ENCODE measurements around the gene GPC6. TPM values are rescaled to one million over a fixed set of nuclear protein-coding genes. Genes with fewer than 3 reads are reported as not detected.

GPC6 gene
- total RNA-seq, 1 experiment from 2014 or later = not detected

DNA sequence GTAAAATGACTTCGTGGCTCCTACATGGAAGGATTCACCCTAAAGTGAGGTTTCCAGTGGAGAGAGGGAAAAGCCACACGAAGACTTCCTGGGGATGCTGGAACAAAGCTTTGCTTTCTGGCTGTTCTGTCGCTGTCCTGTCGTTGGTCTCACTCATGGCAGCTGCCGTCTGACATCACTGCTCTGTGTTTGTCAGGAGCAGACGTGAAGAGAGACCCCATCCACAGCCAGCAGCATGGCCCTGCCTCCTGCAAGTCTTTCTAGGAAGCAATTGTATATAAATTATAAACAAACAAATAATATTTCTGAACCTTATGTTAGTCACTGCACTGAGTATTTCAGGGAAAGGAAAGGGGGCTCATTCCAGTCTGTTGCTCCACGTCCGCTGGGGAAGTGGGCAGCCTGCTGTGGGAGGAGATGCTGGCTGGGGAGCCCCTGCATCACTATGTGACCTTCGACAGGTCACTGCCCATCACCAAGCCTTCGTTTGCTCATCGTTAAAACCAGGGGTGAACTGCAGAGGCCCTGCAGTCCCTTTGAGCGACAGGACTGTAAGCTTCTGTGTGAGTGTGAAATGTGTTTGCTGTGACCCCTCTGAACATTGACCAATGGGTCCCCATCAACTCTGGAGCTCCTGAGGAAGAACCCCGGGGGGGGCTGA, 1101.9 kb downstream of the GPC6 start:
- Histone ChIP-seq H3K27me3 (ENCODE audit: insufficient read depth, low read depth) (no peaks in the 10 kb centered on the region), H3K9me2 (ENCODE audit: insufficient read depth) (no peaks in the 10 kb centered on the region), H3K27ac (no peak overlapping the region), H3K79me2 (ENCODE audit: low read depth) (no peaks in the 10 kb centered on the region), H3K9me3 (ENCODE audit: insufficient read depth, low read depth) (no peaks in the 10 kb centered on the region), H2AFZ (no peak overlapping the region), H3F3A (ENCODE audit: insufficient read depth, low read depth) (no peaks in the 10 kb centered on the region), H3K4me1 (replicated peaks; ENCODE audit: insufficient read depth) (peaks cover 10% of the 10 kb centered on the region), H4K20me1 (ENCODE audit: insufficient read depth) (no peaks in the 10 kb centered on the region), H3K36me3 (ENCODE audit: low read depth) (no peaks in the 10 kb centered on the region), H3K4me2 (no peak overlapping the region), H3K4me3 (no peak overlapping the region)
- no TSS peak for BruUV-seq (replicated peaks)
- POLR2A ChIA-PET (ENCODE audit: unreplicated experiment) = no interaction called here
- no peak for TF ChIP-seq EZH2 (IDR thresholded peaks at IDR 0.05; ENCODE audit: low read depth)
- TF ChIP-seq, protein P1, sequence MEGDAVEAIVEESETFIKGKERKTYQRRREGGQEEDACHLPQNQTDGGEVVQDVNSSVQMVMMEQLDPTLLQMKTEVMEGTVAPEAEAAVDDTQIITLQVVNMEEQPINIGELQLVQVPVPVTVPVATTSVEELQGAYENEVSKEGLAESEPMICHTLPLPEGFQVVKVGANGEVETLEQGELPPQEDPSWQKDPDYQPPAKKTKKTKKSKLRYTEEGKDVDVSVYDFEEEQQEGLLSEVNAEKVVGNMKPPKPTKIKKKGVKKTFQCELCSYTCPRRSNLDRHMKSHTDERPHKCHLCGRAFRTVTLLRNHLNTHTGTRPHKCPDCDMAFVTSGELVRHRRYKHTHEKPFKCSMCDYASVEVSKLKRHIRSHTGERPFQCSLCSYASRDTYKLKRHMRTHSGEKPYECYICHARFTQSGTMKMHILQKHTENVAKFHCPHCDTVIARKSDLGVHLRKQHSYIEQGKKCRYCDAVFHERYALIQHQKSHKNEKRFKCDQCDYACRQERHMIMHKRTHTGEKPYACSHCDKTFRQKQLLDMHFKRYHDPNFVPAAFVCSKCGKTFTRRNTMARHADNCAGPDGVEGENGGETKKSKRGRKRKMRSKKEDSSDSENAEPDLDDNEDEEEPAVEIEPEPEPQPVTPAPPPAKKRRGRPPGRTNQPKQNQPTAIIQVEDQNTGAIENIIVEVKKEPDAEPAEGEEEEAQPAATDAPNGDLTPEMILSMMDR (conservative IDR thresholded peaks at IDR 0.05) = no peak
- intact Hi-C loops (cut with micrococcal nuclease; ENCODE audit: unreplicated experiment) = no loop called here
- CTCF ChIA-PET = no interaction called here
- DNase-seq = no peak

GRCh38 chr13:94329277-94329676, 1102.7 kb downstream of the GPC6 start:
- CTCF ChIA-PET = no interaction called here
- BruUV-seq (replicated peaks) = no TSS peak
- no peaks in the 10 kb centered on the region for H3K27me3 ChIP-seq (ENCODE audit: insufficient read depth, low read depth)

DNA sequence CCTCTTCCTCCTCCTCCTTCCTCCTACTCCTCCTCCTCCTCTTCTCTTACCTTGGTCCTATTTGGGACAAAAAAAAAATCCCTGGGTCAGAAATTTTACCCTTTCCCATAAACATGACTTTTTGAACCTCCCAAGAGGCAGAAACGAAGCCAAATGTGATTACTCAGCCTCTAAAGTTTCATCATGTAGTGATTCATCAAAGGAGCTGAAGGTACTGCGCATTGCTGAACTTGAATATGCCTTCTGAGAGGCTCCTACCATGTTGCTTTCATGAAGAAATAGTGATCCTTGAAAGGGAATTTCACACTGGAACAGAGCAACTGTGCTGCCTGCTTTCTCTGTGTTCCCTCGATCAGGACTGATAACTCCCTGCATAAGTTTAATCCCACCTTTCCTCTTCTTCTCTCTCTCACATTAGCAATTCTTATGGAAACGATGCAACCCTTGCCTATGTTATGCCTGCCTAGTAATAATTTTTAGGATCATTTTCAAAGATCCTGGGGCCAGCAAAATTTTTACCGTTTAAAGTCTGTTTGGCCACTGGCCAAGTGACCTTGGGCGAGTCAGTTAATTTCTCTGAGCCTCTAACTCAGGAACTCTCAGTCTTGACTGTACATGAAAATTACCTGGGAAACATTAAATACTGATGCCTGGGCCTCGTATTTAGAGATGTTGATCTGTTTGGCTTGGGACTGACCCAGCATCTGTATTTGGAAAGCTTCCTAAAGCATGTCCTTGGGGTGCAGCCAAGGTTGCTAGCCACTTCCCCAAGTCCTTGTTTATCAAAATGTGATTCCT, 1103.3 kb downstream of the GPC6 start:
- H3K4me2 ChIP-seq = peak overlapping the region; percentile 24; the same call in 1 of the 2 replicates
- TF ChIP-seq EZH2 (IDR thresholded peaks at IDR 0.05; ENCODE audit: low read depth) = no peak
- TF ChIP-seq, protein P1 (conservative IDR thresholded peaks at IDR 0.05) = no peak
- peak in 1 of 2 experiments; percentile 75 for DNase-seq
- H3K36me3 ChIP-seq (ENCODE audit: low read depth) = no peaks in the 10 kb centered on the region
- no peaks in the 10 kb centered on the region for H3K9me3 ChIP-seq (ENCODE audit: insufficient read depth, low read depth)
- no peak overlapping the region for H3K4me3 ChIP-seq
- BruUV-seq (replicated peaks) = no TSS peak
- peaks cover 10% of the 10 kb centered on the region for H3K4me1 ChIP-seq (replicated peaks; ENCODE audit: insufficient read depth)
- no peaks in the 10 kb centered on the region for H3K27me3 ChIP-seq (ENCODE audit: insufficient read depth, low read depth)
- intact Hi-C loops (cut with micrococcal nuclease; ENCODE audit: unreplicated experiment) = no loop called here
- POLR2A ChIA-PET (ENCODE audit: unreplicated experiment) = no interaction called here
- H2AFZ ChIP-seq = peak overlapping the region; percentile 23
- H4K20me1 ChIP-seq (ENCODE audit: insufficient read depth) = no peaks in the 10 kb centered on the region
- H3K9me2 ChIP-seq (ENCODE audit: insufficient read depth) = no peaks in the 10 kb centered on the region
- no peaks in the 10 kb centered on the region for H3K79me2 ChIP-seq (ENCODE audit: low read depth)
- H3K27ac ChIP-seq = peak overlapping the region; percentile 41
- CTCF ChIA-PET = no interaction called here
- no peaks in the 10 kb centered on the region for H3F3A ChIP-seq (ENCODE audit: insufficient read depth, low read depth)

More at GRCh38 chr13:94329277-94329676, 1102.7 kb downstream of the GPC6 start:
- Histone ChIP-seq H3K4me1 (replicated peaks; ENCODE audit: insufficient read depth) (peaks cover 10% of the 10 kb centered on the region), H3K9me2 (ENCODE audit: insufficient read depth) (no peaks in the 10 kb centered on the region), H3K9me3 (ENCODE audit: insufficient read depth, low read depth) (no peaks in the 10 kb centered on the region), H3K27ac (peak overlapping the region; percentile 41; the same call in 1 of the 2 replicates), H2AFZ (peak overlapping the region; percentile 23; the same call in 1 of the 2 replicates), H3K79me2 (ENCODE audit: low read depth) (no peaks in the 10 kb centered on the region), H3K4me3 (no peak overlapping the region), H3K36me3 (ENCODE audit: low read depth) (no peaks in the 10 kb centered on the region), H4K20me1 (ENCODE audit: insufficient read depth) (no peaks in the 10 kb centered on the region), H3F3A (ENCODE audit: insufficient read depth, low read depth) (no peaks in the 10 kb centered on the region), H3K4me2 (peak overlapping the region; percentile 24; the same call in 1 of the 2 replicates)
- POLR2A ChIA-PET (ENCODE audit: unreplicated experiment) = no interaction called here
- intact Hi-C loops (cut with micrococcal nuclease; ENCODE audit: unreplicated experiment) = no loop called here
- no peak for DNase-seq
- TF ChIP-seq EZH2 (IDR thresholded peaks at IDR 0.05; ENCODE audit: low read depth) = no peak
- TF ChIP-seq, protein P1 (conservative IDR thresholded peaks at IDR 0.05) = no peak
